Small intestine (tissue), 7 donors: ENCODE measurements around the gene CLMN. TPM values are rescaled to one million over a fixed set of nuclear protein-coding genes. Genes with fewer than 3 reads are reported as not detected.

Experiments
- DNase-seq, 2 donors: peaks; one replicate each; pipeline versions ENCODE4 v3.0.0 to v3.0.0-alpha.2; 2013
- FAIRE-seq: peaks from 2 replicates; lab custom pipeline; 2012; peaks lifted over from hg19 to GRCh38; lab: Jason Lieb, UNC
- H3K27ac ChIP-seq, 3 donors: one replicate each; pipeline ENCODE4 v1.5.1; 2013; ENCODE audit warnings: low read length in 2 of 3, mild to moderate bottlenecking in 2 of 3, control low read depth in 1 of 3, inconsistent platforms in 1 of 3, low read depth in 1 of 3, moderate library complexity in 1 of 3
- H3K27me3 ChIP-seq, 3 donors: one replicate each; pipeline ENCODE4 v1.6.1; 2013; ENCODE audit warnings: low read length in 3 of 3, inconsistent platforms in 1 of 3; ENCODE audit not compliant: control insufficient read depth in 3 of 3, insufficient read depth in 3 of 3
- H3K36me3 ChIP-seq, 3 donors: one replicate each; pipeline ENCODE4 v1.6.1; 2013; ENCODE audit warnings: low read length in 3 of 3, inconsistent platforms in 1 of 3, low read depth in 1 of 3, mild to moderate bottlenecking in 1 of 3, moderate library complexity in 1 of 3; ENCODE audit not compliant: control insufficient read depth in 3 of 3, insufficient read depth in 2 of 3
- H3K4me1 ChIP-seq, 3 donors: one replicate each; pipeline ENCODE4 v1.6.1; 2013; ENCODE audit warnings: low read length in 2 of 3, inconsistent platforms in 1 of 3, low read depth in 1 of 3, mild to moderate bottlenecking in 1 of 3, moderate library complexity in 1 of 3; ENCODE audit not compliant: control insufficient read depth in 3 of 3, insufficient read depth in 2 of 3
- H3K4me3 ChIP-seq, 3 donors: one replicate each; pipeline ENCODE4 v1.5.1; 2013; ENCODE audit warnings: low read length in 3 of 3, control low read depth in 1 of 3, inconsistent platforms in 1 of 3, low read depth in 1 of 3, mild to moderate bottlenecking in 1 of 3, moderate library complexity in 1 of 3
- H3K9me3 ChIP-seq, 2 donors: one replicate each; pipeline ENCODE4 v1.6.1; 2013; ENCODE audit warnings: low read depth in 1 of 2, low read length in 1 of 2; ENCODE audit not compliant: control insufficient read depth in 2 of 2, insufficient read depth in 1 of 2
- WGBS, 3 donors: extraction: QIAGEN DNeasy Blood & Tissue Kit; methylation state at CpG; one replicate each; pipeline ENCODE4 v1.1.7; 2013; 5-methylcytosine and 5-hydroxymethylcytosine counted together
- polyA plus RNA-seq, 4 donors: library from polyadenylated mRNA; stranded (reverse) in 3 of 4; unstranded in 1 of 4; fragments of 200-250 nt in 3 of 4; fragments of 120-200 nt in 1 of 4; gene quantifications; one replicate each; pipeline versions ENCODE4 v1.2.1 to v1.2.3, GENCODE V29; 2013
- donor health status: healthy with polysubstance abuse.
- donor health status: control.
- donor health status: control.
- donor health status: Bipolar disorder and iron deficiency.
- donor health status: healthy.

The CLMN gene
- polyA plus RNA-seq, 4 donors, result 2.9 to 25.0 (median 5.7) TPM

GRCh38 chr14:95330591-95331370 is 11.1 kb upstream of the CLMN start:
- WGBS, 3 donors, result 85 to 91% (median 85%) methylated on average over 20 of the region's 20 CpGs
- no peak for DNase-seq
- Histone ChIP-seq H3K27me3 (no peaks in the 10 kb centered on the region), H3K27ac (no peak overlapping the region), H3K36me3 (no peaks in the 10 kb centered on the region), H3K4me3 (no peak overlapping the region), H3K4me1 (no peaks in the 10 kb centered on the region), H3K9me3 (peaks cover 0 to 10% of the 10 kb centered on the region in 2 donors)
- FAIRE-seq, result no peak

- Histone ChIP-seq H3K9me3 (peaks cover 0 to 8% of the 10 kb centered on the region in 2 donors), H3K4me1 (no peaks in the 10 kb centered on the region), H3K27me3 (no peaks in the 10 kb centered on the region), H3K27ac (no peak overlapping the region), H3K4me3 (no peak overlapping the region), H3K36me3 (no peaks in the 10 kb centered on the region)
- WGBS, 3 donors, result 91 to 93% (median 91%) methylated on average over 9 of the region's 9 CpGs
- DNase-seq (no peak), FAIRE-seq (no peak)
Measured at GRCh38 chr14:95329941-95330340, 10.2 kb upstream of the CLMN start.

DNA sequence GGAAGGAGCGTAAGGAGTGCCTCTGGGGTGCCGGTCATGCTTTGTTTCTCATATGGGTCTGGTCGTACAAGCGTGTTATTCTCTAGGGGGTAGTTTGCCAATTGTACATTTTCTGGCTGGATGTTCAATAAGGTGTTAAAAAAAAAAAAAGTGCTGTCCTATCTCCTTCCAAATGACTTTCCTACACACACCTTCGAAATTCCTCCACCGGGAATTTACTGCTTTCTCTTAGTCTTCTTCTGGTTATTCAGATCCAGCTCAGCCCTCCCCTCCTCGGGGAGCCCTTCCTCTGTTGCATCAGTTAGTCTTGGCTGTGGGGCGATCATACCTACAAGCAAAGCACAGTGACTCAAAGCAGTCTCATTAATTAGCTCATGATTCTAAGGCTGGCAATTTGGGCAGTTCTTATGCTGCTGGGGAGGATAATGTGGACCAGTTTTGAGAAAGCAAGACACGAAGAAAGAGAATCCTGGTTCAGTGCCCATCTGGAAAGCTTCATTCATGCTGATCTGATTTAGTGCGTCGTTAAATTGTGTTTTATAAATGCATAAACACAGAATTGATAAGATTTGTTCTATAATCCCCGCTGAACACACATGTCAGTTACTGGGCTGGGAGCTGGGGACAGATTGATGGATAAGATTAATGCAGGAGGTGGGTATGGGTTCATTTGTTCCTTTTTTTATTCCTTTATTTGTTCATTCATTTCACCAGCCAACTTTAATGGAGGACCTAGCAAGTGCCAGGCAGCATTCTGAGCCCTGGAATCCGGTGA is 9.2 kb upstream of the CLMN start:
- no peak for FAIRE-seq
- Histone ChIP-seq H3K27ac (no peak overlapping the region), H3K9me3 (peaks cover 0 to 6% of the 10 kb centered on the region in 2 donors), H3K4me1 (no peaks in the 10 kb centered on the region), H3K27me3 (no peaks in the 10 kb centered on the region), H3K4me3 (no peak overlapping the region), H3K36me3 (no peaks in the 10 kb centered on the region)
- WGBS, 3 donors, result 58 to 72% (median 65%) methylated on average over 13 of the region's 13 CpGs
- no peak for DNase-seq

- H3K4me1 ChIP-seq, result no peaks in the 10 kb centered on the region
- no peak overlapping the region for H3K4me3 ChIP-seq
- H3K27me3 ChIP-seq, result no peaks in the 10 kb centered on the region
- FAIRE-seq, result no peak
- no peaks in the 10 kb centered on the region for H3K36me3 ChIP-seq
- no peak overlapping the region for H3K27ac ChIP-seq
- WGBS, 3 donors, result 86 to 91% (median 86%) methylated on average over 12 to 13 of the region's 13 CpGs
- H3K9me3 ChIP-seq, result peaks cover 0 to 6% of the 10 kb centered on the region in 2 donors
- DNase-seq, result no peak
Measured at GRCh38 chr14:95327558-95328374, 8.1 kb upstream of the CLMN start.

DNA sequence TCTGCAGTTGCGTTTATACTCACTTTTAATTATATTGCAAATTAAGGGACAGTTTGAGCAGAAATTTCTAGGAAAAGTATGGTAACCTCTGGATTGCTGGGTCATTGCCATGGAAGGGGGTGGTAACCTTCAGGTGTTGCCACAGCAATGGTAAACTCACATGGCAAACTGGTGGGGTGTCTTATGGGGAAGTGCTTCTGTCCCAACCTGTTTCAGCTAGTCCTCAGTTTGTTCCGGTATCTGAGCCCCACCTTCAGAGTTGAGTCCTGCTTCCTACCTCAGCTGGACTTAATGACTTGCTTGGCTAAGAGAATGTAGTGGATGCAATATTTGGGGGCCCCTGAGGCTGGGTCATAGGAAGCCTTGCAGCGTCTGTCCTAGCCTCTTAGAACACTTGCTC is 7.3 kb upstream of the CLMN start:
- DNase-seq, result no peak
- Histone ChIP-seq H3K4me1 (no peaks in the 10 kb centered on the region), H3K4me3 (no peak overlapping the region), H3K36me3 (no peaks in the 10 kb centered on the region), H3K9me3 (peaks cover 0 to 6% of the 10 kb centered on the region in 2 donors), H3K27me3 (no peaks in the 10 kb centered on the region), H3K27ac (no peak overlapping the region)
- FAIRE-seq, result no peak
- 87 to 92% (median 89%) methylated on average over 3 of the region's 3 CpGs for WGBS, 3 donors

GRCh38 chr14:95323917-95324316 is 4.2 kb upstream of the CLMN start:
- no peaks in the 10 kb centered on the region for H3K36me3 ChIP-seq
- H3K4me1 ChIP-seq, result peaks cover 0 to 6% (median 0%) of the 10 kb centered on the region in 3 donors
- no peaks in the 10 kb centered on the region for H3K27me3 ChIP-seq
- no peak overlapping the region for H3K27ac ChIP-seq
- DNase-seq, result no peak
- FAIRE-seq, result no peak
- H3K4me3 ChIP-seq, result no peak overlapping the region
- H3K9me3 ChIP-seq, result peaks cover 0 to 6% of the 10 kb centered on the region in 2 donors
- WGBS, 3 donors, result 88 to 92% (median 90%) methylated on average over 7 of the region's 7 CpGs

GRCh38 chr14:95323361-95323760 is 3.7 kb upstream of the CLMN start:
- WGBS, 3 donors, result 89 to 92% (median 91%) methylated on average over 6 of the region's 6 CpGs
- H3K4me3 ChIP-seq, result no peak overlapping the region
- H3K27ac ChIP-seq, result no peak overlapping the region
- DNase-seq (no peak), FAIRE-seq (no peak)
- H3K9me3 ChIP-seq, result peaks cover 0 to 6% of the 10 kb centered on the region in 2 donors
- H3K27me3 ChIP-seq, result no peaks in the 10 kb centered on the region
- H3K4me1 ChIP-seq, result peaks cover 0 to 9% (median 0%) of the 10 kb centered on the region in 3 donors
- no peaks in the 10 kb centered on the region for H3K36me3 ChIP-seq

DNA sequence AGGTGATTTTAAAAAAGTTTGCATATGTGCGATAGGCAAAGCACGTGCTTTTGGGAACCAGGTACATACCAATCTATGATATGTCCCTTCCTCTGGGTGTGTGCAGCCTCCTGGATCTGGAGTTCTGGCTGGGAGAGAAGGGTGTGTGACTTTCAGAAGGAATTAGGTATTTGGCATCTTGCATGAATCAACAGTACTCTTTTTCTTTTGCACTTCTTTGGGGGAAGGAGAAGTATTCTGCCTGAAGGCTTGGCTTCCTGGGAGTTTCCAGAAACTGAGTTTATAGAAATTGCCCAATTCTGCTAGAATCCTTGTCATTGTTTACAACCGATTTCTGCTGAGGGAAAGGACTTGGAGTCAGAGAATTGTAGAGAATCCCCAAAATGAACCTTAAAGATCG is 2.9 kb upstream of the CLMN start:
- Histone ChIP-seq H3K4me1 (peaks cover 0 to 14% (median 0%) of the 10 kb centered on the region in 3 donors), H3K9me3 (peaks cover 0 to 6% of the 10 kb centered on the region in 2 donors), H3K36me3 (no peaks in the 10 kb centered on the region), H3K27me3 (no peaks in the 10 kb centered on the region), H3K4me3 (no peak overlapping the region), H3K27ac (no peak overlapping the region)
- WGBS, 3 donors, result 85 to 92% (median 90%) methylated on average over 4 of the region's 4 CpGs
- FAIRE-seq (no peak), DNase-seq (no peak)
